PC-9 (cell line): Measurements from ENCODE around the gene ZIC5. TPM values are rescaled to one million over a fixed set of nuclear protein-coding genes. Genes with fewer than 3 reads are reported as not detected.

Source experiments
- BruUV-seq: library from RNA; stranded (reverse); fragments of 400-500 nt; replicated peaks from 2 replicates; lab custom pipeline; 2021; lab: Mats Ljungman, UMichigan
- CTCF ChIA-PET: fragments of 300-600 bp; sonication (Branson Sonifier 250); formaldehyde crosslinking; loops from one replicate; lab custom pipeline; 2022; ENCODE audit warnings: antibody characterized with exemption; lab: Charles Lee
- POLR2A ChIA-PET: fragments of 300-600 bp; sonication (Branson Sonifier 250); formaldehyde crosslinking; loops from one replicate; lab custom pipeline; 2022; ENCODE audit warnings: antibody characterized with exemption; ENCODE audit not compliant: unreplicated experiment; lab: Charles Lee
- DNase-seq, 2 experiments: peaks; one replicate each; pipeline versions ENCODE4 v3.0.0 to v3.0.0-alpha.2; 2015 to 2022; ENCODE audit warnings: mixed read lengths in 1 of 2
- H2AFZ ChIP-seq: fragments of 200-600 bp; sonication (generic); 2 replicates; pipeline ENCODE4 v1.8.1; 2017; ENCODE audit warnings: antibody characterized with exemption
- H3F3A ChIP-seq: fragments of 200-600 bp; sonication (generic); 2 replicates; pipeline ENCODE4 v1.8.1; 2017; ENCODE audit warnings: antibody characterized with exemption, mild to moderate bottlenecking, low read depth; ENCODE audit not compliant: insufficient read depth
- H3K27ac ChIP-seq: fragments of 200-600 bp; sonication (generic); 2 replicates; pipeline ENCODE4 v1.6.1; 2016; ENCODE audit warnings: mixed run types
- H3K27me3 ChIP-seq: fragments of 200-600 bp; sonication (generic); 2 replicates; pipeline ENCODE4 v1.6.1; 2016; ENCODE audit warnings: low read depth, mixed run types; ENCODE audit not compliant: insufficient read depth
- H3K36me3 ChIP-seq: fragments of 200-600 bp; sonication (generic); 2 replicates; pipeline ENCODE4 v1.6.1; 2016; ENCODE audit warnings: low read depth, mixed run types
- H3K4me1 ChIP-seq: fragments of 200-600 bp; sonication (generic); replicated peaks from 2 replicates; pipeline ENCODE4 v1.6.1; 2016; ENCODE audit warnings: mixed run types; ENCODE audit not compliant: insufficient read depth
- H3K4me2 ChIP-seq: fragments of 200-600 bp; sonication (generic); 2 replicates; pipeline ENCODE4 v1.6.1; 2017; ENCODE audit warnings: mixed run types
- H3K4me3 ChIP-seq: fragments of 200-600 bp; sonication (generic); 2 replicates; pipeline ENCODE4 v1.6.1; 2016; ENCODE audit warnings: mixed run types
- H3K79me2 ChIP-seq: fragments of 200-600 bp; sonication (generic); 2 replicates; pipeline ENCODE4 v1.6.1; 2017; ENCODE audit warnings: low read depth, mixed run types
- H3K9me2 ChIP-seq: fragments of 200-600 bp; sonication (generic); 2 replicates; pipeline ENCODE4 v1.8.1; 2017; ENCODE audit warnings: mild to moderate bottlenecking; ENCODE audit not compliant: insufficient read depth
- H3K9me3 ChIP-seq: fragments of 200-600 bp; sonication (generic); 2 replicates; pipeline ENCODE4 v1.8.1; 2016; ENCODE audit warnings: low read depth; ENCODE audit not compliant: insufficient read depth
- H4K20me1 ChIP-seq: fragments of 200-600 bp; sonication (generic); 2 replicates; pipeline ENCODE4 v1.8.1; 2017; ENCODE audit not compliant: insufficient read depth
- CTCF ChIP-seq: fragments of 200-600 bp; sonication (generic); conservative IDR thresholded peaks from 2 replicates; pipeline ENCODE4 v1.6.1; 2017; ENCODE audit warnings: mixed run types, antibody characterized with exemption, mild to moderate bottlenecking, moderate library complexity
- EZH2 ChIP-seq: fragments of 200-600 bp; sonication (generic); IDR thresholded peaks from 2 replicates; pipeline ENCODE4 v1.8.0; 2017; ENCODE audit warnings: antibody characterized with exemption, low read depth
- intact Hi-C: fragments of 100-400 bp; cut with micrococcal nuclease; formaldehyde crosslinking; loops from one replicate; pipeline ENCODE4 v1.10.0; 2022; ENCODE audit not compliant: unreplicated experiment
- total RNA-seq: library from RNA; stranded (reverse); gene quantifications from 2 replicates; pipeline ENCODE4 v1.2.3, GENCODE V29; 2021

The ZIC5 gene
- total RNA-seq, 1 experiment from 2014 or later: 0.61 TPM

- ChIA-PET CTCF (no interaction called here), POLR2A (no interaction called here)
- no peak overlapping the region for H3K4me2 ChIP-seq
- H3F3A ChIP-seq: peaks cover 4% of the 10 kb centered on the region; the same call in 1 of the 2 replicates
- H3K36me3 ChIP-seq: no peaks in the 10 kb centered on the region
- no peak for TF ChIP-seq EZH2
- no peak for TF ChIP-seq CTCF
- no peaks in the 10 kb centered on the region for H3K9me2 ChIP-seq
- DNase-seq: no peak
- peaks cover 38% of the 10 kb centered on the region for H3K79me2 ChIP-seq
- BruUV-seq: no TSS peak
- H3K4me1 ChIP-seq: no peaks in the 10 kb centered on the region
- H3K9me3 ChIP-seq: no peaks in the 10 kb centered on the region
- no peak overlapping the region for H3K27ac ChIP-seq
- no peaks in the 10 kb centered on the region; the same call in 1 of the 2 replicates for H4K20me1 ChIP-seq
- H2AFZ ChIP-seq: no peak overlapping the region
- no peaks in the 10 kb centered on the region for H3K27me3 ChIP-seq
- intact Hi-C loops: no loop called here
- no peak overlapping the region for H3K4me3 ChIP-seq
Measured at GRCh38 chr13:99965329-99966000, 6.1 kb downstream of the ZIC5 start.

GRCh38 chr13:99963816-99964339 is 7.7 kb downstream of the ZIC5 start:
- CTCF ChIA-PET: no interaction called here
- no peaks in the 10 kb centered on the region for H3K4me1 ChIP-seq
- no peaks in the 10 kb centered on the region for H3K36me3 ChIP-seq
- H3K27me3 ChIP-seq: 0 out of 2 replicates have a peak, but pooled peaks cover 2% of the 10 kb centered on the region
- H3K27ac ChIP-seq: no peak overlapping the region
- no TSS peak for BruUV-seq
- H3K9me2 ChIP-seq: no peaks in the 10 kb centered on the region
- intact Hi-C loops: no loop called here
- no peaks in the 10 kb centered on the region for H3F3A ChIP-seq
- POLR2A ChIA-PET: no interaction called here
- DNase-seq: no peak
- no peak overlapping the region for H3K4me2 ChIP-seq
- H2AFZ ChIP-seq: no peak overlapping the region
- H3K79me2 ChIP-seq: peaks cover 26% of the 10 kb centered on the region
- H4K20me1 ChIP-seq: no peaks in the 10 kb centered on the region; the same call in 1 of the 2 replicates
- no peak overlapping the region for H3K4me3 ChIP-seq
- TF ChIP-seq CTCF (no peak), EZH2 (no peak)
- no peaks in the 10 kb centered on the region for H3K9me3 ChIP-seq

GRCh38 chr13:99962242-99962641 is 9.3 kb downstream of the ZIC5 start:
- no peak for DNase-seq
- Histone ChIP-seq H3K4me3 (no peak overlapping the region), H3K9me2 (no peaks in the 10 kb centered on the region), H4K20me1 (no peaks in the 10 kb centered on the region; the same call in 1 of the 2 replicates), H3F3A (no peaks in the 10 kb centered on the region), H3K4me1 (no peaks in the 10 kb centered on the region), H3K27ac (no peak overlapping the region), H3K36me3 (no peaks in the 10 kb centered on the region), H3K4me2 (no peak overlapping the region), H3K79me2 (peaks cover 12% of the 10 kb centered on the region), H2AFZ (no peak overlapping the region), H3K27me3 (peaks cover 9% of the 10 kb centered on the region; the same call in 1 of the 2 replicates), H3K9me3 (no peaks in the 10 kb centered on the region; the same call in 1 of the 2 replicates)
- TF ChIP-seq CTCF (no peak), EZH2 (no peak)
- intact Hi-C loops: no loop called here
- ChIA-PET POLR2A (no interaction called here), CTCF (no interaction called here)
- no TSS peak for BruUV-seq
